Adrenal gland (tissue), 5 donors: ENCODE data around the gene NFATC4.

Experiments
- CTCF ChIP-seq, 6 experiments: fragments of 450-650 bp in 4 of 6; fragments of 200-600 bp in 2 of 6; sonication (generic) in 1 of 6; IDR thresholded peaks; 1 replicate in 5 of 6; 2 replicates in 1 of 6; pipeline versions ENCODE4 v1.5.1 to v1.8.0; 2016 to 2021; ENCODE audit warnings: antibody characterized with exemption in 6 of 6, mild to moderate bottlenecking in 2 of 6, moderate library complexity in 1 of 6
- POLR2A ChIP-seq, 2 donors: fragments of 450-650 bp; IDR thresholded peaks; one replicate each; pipeline ENCODE4 v1.6.1; 2017; ENCODE audit warnings: antibody characterized with exemption in 2 of 2, mild to moderate bottlenecking in 2 of 2, moderate library complexity in 1 of 2
- donor health status: DM: no; HTN: no; CAD: no.

- TF ChIP-seq CTCF (IDR thresholded peaks at IDR 0.05): no peak
- no peak for TF ChIP-seq POLR2A (IDR thresholded peaks at IDR 0.05)
These were observed 44.6 kb upstream of the NFATC4 start for GRCh38 chr14:24323341-24323740.
